ENCODE measurements around the gene PTPN3.

GRCh38 chr9:109329638-109330258, 168.4 kb downstream of the PTPN3 start:
- no peak for TF ChIP-seq CTCF (conservative IDR thresholded peaks at IDR 0.05; ENCODE audit: low read depth, low read length)
- TF ChIP-seq EZH2 (IDR thresholded peaks at IDR 0.05; ENCODE audit: borderline replicate concordance, low read depth, low read length, poor library complexity, severe bottlenecking): no peak
